GM12878 (cell line): ENCODE measurements around the gene CALD1.

Experiments
- EP300 ChIP-seq, 2 experiments: fragments of 150-350 bp in 1 of 2; IDR thresholded peaks; 2 replicates each; pipeline ENCODE4 v1.6.1; 2011 to 2012; ENCODE audit warnings: low read depth in 2 of 2, low read length in 2 of 2, borderline replicate concordance in 1 of 2, improper control_type of control experiment in 1 of 2, inconsistent platforms in 1 of 2; ENCODE audit not compliant: control insufficient read depth in 1 of 2
- FOS ChIP-seq: IDR thresholded peaks from 3 replicates; pipeline ENCODE4 v1.6.1; 2011; ENCODE audit warnings: borderline replicate concordance; ENCODE audit not compliant: insufficient read length; ENCODE audit errors: extremely low read depth
- NFYA ChIP-seq: IDR thresholded peaks from 2 replicates; pipeline ENCODE4 v1.6.1; 2011; ENCODE audit warnings: low read depth, mild to moderate bottlenecking, low read length, improper control_type of control experiment, borderline replicate concordance
- NFYB ChIP-seq: IDR thresholded peaks from 2 replicates; pipeline ENCODE4 v1.6.1; 2011; ENCODE audit warnings: low read depth, mild to moderate bottlenecking, low read length, improper control_type of control experiment, moderate library complexity; ENCODE audit not compliant: insufficient read depth
- NR2C1 ChIP-seq: fragments of 450-650 bp; IDR thresholded peaks from 2 replicates; pipeline ENCODE4 v1.6.1; 2017; ENCODE audit warnings: antibody characterized with exemption, mild to moderate bottlenecking, moderate library complexity
- NR2C2 ChIP-seq: IDR thresholded peaks from 2 replicates; pipeline ENCODE4 v1.6.1; 2011; ENCODE audit warnings: borderline replicate concordance, low read depth; ENCODE audit not compliant: control insufficient read depth, insufficient read length
- POLR2A ChIP-seq: IDR thresholded peaks from 2 replicates; pipeline ENCODE4 v1.6.1; 2011; ENCODE audit warnings: low read depth, mild to moderate bottlenecking, low read length
- RELA ChIP-seq: fragments of 450-650 bp; IDR thresholded peaks from 2 replicates; pipeline ENCODE4 v1.8.0; 2014; ENCODE audit warnings: borderline replicate concordance; ENCODE audit not compliant: partially characterized antibody
- SUZ12 ChIP-seq: fragments of 200-600 bp; sonication (generic); IDR thresholded peaks from one replicate; pipeline ENCODE4 v1.6.1; 2018; ENCODE audit warnings: antibody characterized with exemption, mild to moderate bottlenecking; ENCODE audit not compliant: unreplicated experiment
- TCF3 ChIP-seq: IDR thresholded peaks from 2 replicates; pipeline ENCODE4 v1.6.1; 2012; ENCODE audit warnings: low read depth, mild to moderate bottlenecking, low read length, borderline replicate concordance; ENCODE audit not compliant: insufficient read depth
- TF ChIP-seq, protein P1 (sequence below), 3 experiments: IDR thresholded peaks in 2 of 3; conservative IDR thresholded peaks in 1 of 3; 2 replicates each; pipeline ENCODE4 v1.5.1; 2011; ENCODE audit warnings: low read depth in 3 of 3, low read length in 3 of 3, mild to moderate bottlenecking in 3 of 3, control low read depth in 2 of 3, moderate library complexity in 2 of 3, inconsistent platforms in 1 of 3, mixed read lengths in 1 of 3; ENCODE audit not compliant: control insufficient read depth in 2 of 3, insufficient read depth in 1 of 3; ENCODE audit errors: extremely low read depth in 1 of 3
- TF ChIP-seq, protein P2 (sequence below): IDR thresholded peaks from 2 replicates; pipeline ENCODE4 v1.6.1; 2012; ENCODE audit warnings: low read depth, low read length, improper control_type of control experiment
- TF ChIP-seq, protein P3 (sequence below): IDR thresholded peaks from 2 replicates; pipeline ENCODE4 v1.6.1; 2012; ENCODE audit warnings: low read depth, low read length, improper control_type of control experiment

DNA sequence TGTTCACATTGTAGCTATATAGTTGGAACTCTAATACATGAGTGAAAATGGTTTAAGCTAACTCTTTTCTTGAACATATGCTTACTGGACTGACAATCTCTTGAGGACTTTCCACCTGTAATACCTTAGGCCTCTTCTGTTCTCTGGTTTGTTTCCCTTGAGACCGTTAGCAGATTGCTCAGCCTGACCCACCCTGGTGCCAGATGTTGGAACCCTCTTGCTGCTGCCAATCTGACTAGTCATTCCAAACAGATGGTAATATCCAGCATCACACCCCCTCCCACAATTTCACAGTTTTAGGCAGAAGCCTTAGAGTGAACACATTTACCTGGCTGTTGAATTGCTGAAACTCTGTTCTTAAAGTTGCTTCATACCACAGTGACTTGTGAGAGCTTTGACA is 18.7 kb downstream of the CALD1 start:
- no peak for TF ChIP-seq NFYB
- TF ChIP-seq, protein P1, sequence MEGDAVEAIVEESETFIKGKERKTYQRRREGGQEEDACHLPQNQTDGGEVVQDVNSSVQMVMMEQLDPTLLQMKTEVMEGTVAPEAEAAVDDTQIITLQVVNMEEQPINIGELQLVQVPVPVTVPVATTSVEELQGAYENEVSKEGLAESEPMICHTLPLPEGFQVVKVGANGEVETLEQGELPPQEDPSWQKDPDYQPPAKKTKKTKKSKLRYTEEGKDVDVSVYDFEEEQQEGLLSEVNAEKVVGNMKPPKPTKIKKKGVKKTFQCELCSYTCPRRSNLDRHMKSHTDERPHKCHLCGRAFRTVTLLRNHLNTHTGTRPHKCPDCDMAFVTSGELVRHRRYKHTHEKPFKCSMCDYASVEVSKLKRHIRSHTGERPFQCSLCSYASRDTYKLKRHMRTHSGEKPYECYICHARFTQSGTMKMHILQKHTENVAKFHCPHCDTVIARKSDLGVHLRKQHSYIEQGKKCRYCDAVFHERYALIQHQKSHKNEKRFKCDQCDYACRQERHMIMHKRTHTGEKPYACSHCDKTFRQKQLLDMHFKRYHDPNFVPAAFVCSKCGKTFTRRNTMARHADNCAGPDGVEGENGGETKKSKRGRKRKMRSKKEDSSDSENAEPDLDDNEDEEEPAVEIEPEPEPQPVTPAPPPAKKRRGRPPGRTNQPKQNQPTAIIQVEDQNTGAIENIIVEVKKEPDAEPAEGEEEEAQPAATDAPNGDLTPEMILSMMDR (IDR thresholded peaks at IDR 0.05 in 2 of 3, conservative IDR thresholded peaks at IDR 0.05 in 1 of 3; ENCODE audit: control insufficient read depth in 2 of 3, extremely low read depth in 1 of 3, insufficient read depth in 1 of 3, low read depth in 3 of 3, low read length in 3 of 3), result no peak
- no peak for TF ChIP-seq NR2C2
- no peak for TF ChIP-seq NR2C1
- no peak for TF ChIP-seq RELA
- no peak for TF ChIP-seq EP300 (IDR thresholded peaks at IDR 0.05; ENCODE audit: borderline replicate concordance in 1 of 2, control insufficient read depth in 1 of 2, low read depth in 2 of 2, low read length in 2 of 2)
- no peak for TF ChIP-seq FOS
- no peak for TF ChIP-seq POLR2A
- no peak for TF ChIP-seq SUZ12
- TF ChIP-seq TCF3, result no peak
- TF ChIP-seq, protein P2, sequence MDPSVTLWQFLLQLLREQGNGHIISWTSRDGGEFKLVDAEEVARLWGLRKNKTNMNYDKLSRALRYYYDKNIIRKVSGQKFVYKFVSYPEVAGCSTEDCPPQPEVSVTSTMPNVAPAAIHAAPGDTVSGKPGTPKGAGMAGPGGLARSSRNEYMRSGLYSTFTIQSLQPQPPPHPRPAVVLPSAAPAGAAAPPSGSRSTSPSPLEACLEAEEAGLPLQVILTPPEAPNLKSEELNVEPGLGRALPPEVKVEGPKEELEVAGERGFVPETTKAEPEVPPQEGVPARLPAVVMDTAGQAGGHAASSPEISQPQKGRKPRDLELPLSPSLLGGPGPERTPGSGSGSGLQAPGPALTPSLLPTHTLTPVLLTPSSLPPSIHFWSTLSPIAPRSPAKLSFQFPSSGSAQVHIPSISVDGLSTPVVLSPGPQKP, result no peak
- TF ChIP-seq, protein P3, sequence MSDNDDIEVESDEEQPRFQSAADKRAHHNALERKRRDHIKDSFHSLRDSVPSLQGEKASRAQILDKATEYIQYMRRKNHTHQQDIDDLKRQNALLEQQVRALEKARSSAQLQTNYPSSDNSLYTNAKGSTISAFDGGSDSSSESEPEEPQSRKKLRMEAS, result no peak
- no peak for TF ChIP-seq NFYA
